ENCODE measurements around the gene GNB3. TPM values are rescaled to one million over a fixed set of nuclear protein-coding genes. Genes with fewer than 3 reads are reported as not detected.

The GNB3 gene
- total and polyA plus RNA-seq, 9 donors = 0.34 to 15.0 (median 10.1) TPM

DNA sequence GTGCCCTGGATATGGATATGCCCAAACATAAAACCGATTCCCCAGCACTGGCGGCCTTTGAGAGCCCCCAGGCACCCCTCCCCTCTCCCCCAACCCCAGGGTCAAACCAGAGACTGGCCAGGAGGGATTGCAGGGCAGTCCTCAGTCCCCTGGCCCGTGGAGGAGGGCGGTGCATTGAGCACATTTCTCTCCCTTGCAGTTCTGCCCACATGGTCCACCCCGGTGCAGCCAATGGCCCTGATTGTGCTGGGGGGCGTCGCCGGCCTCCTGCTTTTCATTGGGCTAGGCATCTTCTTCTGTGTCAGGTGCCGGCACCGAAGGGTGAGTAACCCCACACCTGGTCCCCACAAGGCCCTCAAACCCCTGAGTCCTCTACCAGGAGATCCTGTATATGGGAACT, 22.5 kb upstream of the GNB3 start:
- Histone ChIP-seq H3K27me3 (no peaks in the 10 kb centered on the region), H3K4me1 (ENCODE audit: insufficient read depth) (peaks cover 6% of the 10 kb centered on the region), H3K36me3 (no peaks in the 10 kb centered on the region), H3K4me3 (no peak overlapping the region), H3K9me3 (no peaks in the 10 kb centered on the region), H3K27ac (peak overlapping the region in 1 of 2 donors; percentile 59)
- DNase-seq = peak in 3 of 5 donors; percentile 52 to 72 (median 63)
- intact Hi-C loops (cut with DNase I) = no loop called here
- 25 to 35% (median 26%) methylated on average over 10 of the region's 10 CpGs for WGBS, 3 donors
- TF ChIP-seq EP300 (IDR thresholded peaks at IDR 0.05) = no peak
- TF ChIP-seq POLR2A (IDR thresholded peaks at IDR 0.05) = no peak
- TF ChIP-seq, protein P1, sequence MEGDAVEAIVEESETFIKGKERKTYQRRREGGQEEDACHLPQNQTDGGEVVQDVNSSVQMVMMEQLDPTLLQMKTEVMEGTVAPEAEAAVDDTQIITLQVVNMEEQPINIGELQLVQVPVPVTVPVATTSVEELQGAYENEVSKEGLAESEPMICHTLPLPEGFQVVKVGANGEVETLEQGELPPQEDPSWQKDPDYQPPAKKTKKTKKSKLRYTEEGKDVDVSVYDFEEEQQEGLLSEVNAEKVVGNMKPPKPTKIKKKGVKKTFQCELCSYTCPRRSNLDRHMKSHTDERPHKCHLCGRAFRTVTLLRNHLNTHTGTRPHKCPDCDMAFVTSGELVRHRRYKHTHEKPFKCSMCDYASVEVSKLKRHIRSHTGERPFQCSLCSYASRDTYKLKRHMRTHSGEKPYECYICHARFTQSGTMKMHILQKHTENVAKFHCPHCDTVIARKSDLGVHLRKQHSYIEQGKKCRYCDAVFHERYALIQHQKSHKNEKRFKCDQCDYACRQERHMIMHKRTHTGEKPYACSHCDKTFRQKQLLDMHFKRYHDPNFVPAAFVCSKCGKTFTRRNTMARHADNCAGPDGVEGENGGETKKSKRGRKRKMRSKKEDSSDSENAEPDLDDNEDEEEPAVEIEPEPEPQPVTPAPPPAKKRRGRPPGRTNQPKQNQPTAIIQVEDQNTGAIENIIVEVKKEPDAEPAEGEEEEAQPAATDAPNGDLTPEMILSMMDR (IDR thresholded peaks at IDR 0.05) = no peak

DNA sequence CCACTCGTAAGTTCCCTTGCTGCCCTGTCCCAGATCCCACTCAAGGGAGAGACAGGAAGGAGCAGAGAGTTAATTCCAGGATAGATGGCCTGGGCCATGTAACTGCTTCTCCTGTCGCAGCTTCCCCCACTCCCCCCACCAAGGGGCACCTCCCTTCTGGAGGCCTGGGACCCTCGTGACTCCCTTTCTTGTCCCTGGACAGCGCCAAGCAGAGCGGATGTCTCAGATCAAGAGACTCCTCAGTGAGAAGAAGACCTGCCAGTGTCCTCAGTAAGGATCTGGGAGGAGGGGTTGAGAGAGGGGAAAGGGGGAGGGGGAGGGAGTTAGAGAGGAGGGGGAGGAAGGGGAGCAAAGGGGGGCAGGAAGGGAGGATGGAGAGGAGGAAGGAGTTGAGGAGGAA, 22.1 kb upstream of the GNB3 start:
- Histone ChIP-seq H3K9me3 (no peaks in the 10 kb centered on the region), H3K4me3 (no peak overlapping the region), H3K27ac (peak overlapping the region in 1 of 2 donors; percentile 59), H3K4me1 (ENCODE audit: insufficient read depth) (peaks cover 6% of the 10 kb centered on the region), H3K36me3 (no peaks in the 10 kb centered on the region), H3K27me3 (no peaks in the 10 kb centered on the region)
- 50 to 54% (median 50%) methylated on average over 5 of the region's 5 CpGs for WGBS, 3 donors
- intact Hi-C loops (cut with DNase I) = no loop called here
- DNase-seq = no peak
- TF ChIP-seq, protein P1 (IDR thresholded peaks at IDR 0.05) = no peak

DNA sequence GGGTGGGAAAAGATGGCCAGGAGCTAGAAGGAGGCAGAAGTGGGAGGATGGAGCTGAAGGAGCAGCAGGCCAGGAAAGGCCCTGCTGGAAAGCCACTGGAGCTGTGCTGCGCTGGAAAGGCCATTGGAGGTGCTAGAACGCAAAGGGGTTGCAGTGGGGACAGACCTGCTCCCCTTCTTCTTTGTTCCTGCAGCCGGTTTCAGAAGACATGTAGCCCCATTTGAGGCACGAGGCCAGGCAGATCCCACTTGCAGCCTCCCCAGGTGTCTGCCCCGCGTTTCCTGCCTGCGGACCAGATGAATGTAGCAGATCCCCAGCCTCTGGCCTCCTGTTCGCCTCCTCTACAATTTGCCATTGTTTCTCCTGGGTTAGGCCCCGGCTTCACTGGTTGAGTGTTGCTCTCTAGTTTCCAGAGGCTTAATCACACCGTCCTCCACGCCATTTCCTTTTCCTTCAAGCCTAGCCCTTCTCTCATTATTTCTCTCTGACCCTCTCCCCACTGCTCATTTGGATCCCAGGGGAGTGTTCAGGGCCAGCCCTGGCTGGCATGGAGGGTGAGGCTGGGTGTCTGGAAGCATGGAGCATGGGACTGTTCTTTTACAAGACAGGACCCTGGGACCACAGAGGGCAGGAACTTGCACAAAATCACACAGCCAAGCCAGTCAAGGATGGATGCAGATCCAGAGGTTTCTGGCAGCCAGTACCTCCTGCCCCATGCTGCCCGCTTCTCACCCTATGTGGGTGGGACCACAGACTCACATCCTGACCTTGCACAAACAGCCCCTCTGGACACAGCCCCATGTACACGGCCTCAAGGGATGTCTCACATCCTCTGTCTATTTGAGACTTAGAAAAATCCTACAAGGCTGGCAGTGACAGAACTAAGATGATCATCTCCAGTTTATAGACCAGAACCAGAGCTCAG, 21.4 kb upstream of the GNB3 start:
- intact Hi-C loops (cut with DNase I) = loop anchor here in 2 of 4 donors (5.0 kb wide), 2 partner anchors 37 to 82 kb away; no protein-coding TSS in a partner anchor
- H3K27me3 ChIP-seq = no peaks in the 10 kb centered on the region
- no peak overlapping the region for H3K4me3 ChIP-seq
- peaks cover 6% of the 10 kb centered on the region for H3K4me1 ChIP-seq (ENCODE audit: insufficient read depth)
- no peaks in the 10 kb centered on the region for H3K36me3 ChIP-seq
- H3K27ac ChIP-seq = no peak overlapping the region
- no peaks in the 10 kb centered on the region for H3K9me3 ChIP-seq
- WGBS, 3 donors = 88 to 90% (median 90%) methylated on average over 13 of the region's 13 CpGs
- TF ChIP-seq EP300 (IDR thresholded peaks at IDR 0.05) (no peak), POLR2A (IDR thresholded peaks at IDR 0.05) (no peak)
- TF ChIP-seq, protein P1 (IDR thresholded peaks at IDR 0.05) = no peak
- DNase-seq = no peak

DNA sequence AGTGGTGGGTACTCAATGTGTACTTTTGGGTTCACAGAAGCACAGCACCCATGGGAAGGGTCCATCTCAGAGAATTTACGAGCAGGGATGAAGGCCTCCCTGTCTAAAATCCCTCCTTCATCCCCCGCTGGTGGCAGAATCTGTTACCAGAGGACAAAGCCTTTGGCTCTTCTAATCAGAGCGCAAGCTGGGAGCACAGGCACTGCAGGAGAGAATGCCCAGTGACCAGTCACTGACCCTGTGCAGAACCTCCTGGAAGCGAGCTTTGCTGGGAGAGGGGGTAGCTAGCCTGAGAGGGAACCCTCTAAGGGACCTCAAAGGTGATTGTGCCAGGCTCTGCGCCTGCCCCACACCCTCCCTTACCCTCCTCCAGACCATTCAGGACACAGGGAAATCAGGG, 20.6 kb upstream of the GNB3 start:
- intact Hi-C loops (cut with DNase I) = loop anchor here in 2 of 4 donors (5.0 kb wide), 2 partner anchors 38 to 83 kb away; no protein-coding TSS in a partner anchor
- H3K4me3 ChIP-seq = no peak overlapping the region
- WGBS, 3 donors = 68 to 81% (median 70%) methylated on average over 5 of the region's 5 CpGs
- no peaks in the 10 kb centered on the region for H3K27me3 ChIP-seq
- H3K9me3 ChIP-seq = no peaks in the 10 kb centered on the region
- H3K36me3 ChIP-seq = no peaks in the 10 kb centered on the region
- TF ChIP-seq POLR2A (IDR thresholded peaks at IDR 0.05) (no peak), EP300 (IDR thresholded peaks at IDR 0.05) (no peak)
- TF ChIP-seq, protein P1 (IDR thresholded peaks at IDR 0.05) = no peak
- DNase-seq = no peak
- H3K27ac ChIP-seq = no peak overlapping the region
- peaks cover 6% of the 10 kb centered on the region for H3K4me1 ChIP-seq (ENCODE audit: insufficient read depth)

Data from ovary (tissue), 9 donors.